Measurements from ENCODE around the gene TBRG1.
"Not testable (repeated sequence)": the region's sequence is repeated elsewhere in the genome, so short reads cannot be mapped to it uniquely, and the experiment has no call there.

The TBRG1 gene

GRCh38 chr11:124622531-124623451, at the start of gene TBRG1:
TSS of gene TBRG1 (plus strand) at chr11:124622864. CDS start at chr11:124623084, 220 bp downstream.
- DNase-seq (ENCODE audit: low spot score) = peak; percentile 94

DNA sequence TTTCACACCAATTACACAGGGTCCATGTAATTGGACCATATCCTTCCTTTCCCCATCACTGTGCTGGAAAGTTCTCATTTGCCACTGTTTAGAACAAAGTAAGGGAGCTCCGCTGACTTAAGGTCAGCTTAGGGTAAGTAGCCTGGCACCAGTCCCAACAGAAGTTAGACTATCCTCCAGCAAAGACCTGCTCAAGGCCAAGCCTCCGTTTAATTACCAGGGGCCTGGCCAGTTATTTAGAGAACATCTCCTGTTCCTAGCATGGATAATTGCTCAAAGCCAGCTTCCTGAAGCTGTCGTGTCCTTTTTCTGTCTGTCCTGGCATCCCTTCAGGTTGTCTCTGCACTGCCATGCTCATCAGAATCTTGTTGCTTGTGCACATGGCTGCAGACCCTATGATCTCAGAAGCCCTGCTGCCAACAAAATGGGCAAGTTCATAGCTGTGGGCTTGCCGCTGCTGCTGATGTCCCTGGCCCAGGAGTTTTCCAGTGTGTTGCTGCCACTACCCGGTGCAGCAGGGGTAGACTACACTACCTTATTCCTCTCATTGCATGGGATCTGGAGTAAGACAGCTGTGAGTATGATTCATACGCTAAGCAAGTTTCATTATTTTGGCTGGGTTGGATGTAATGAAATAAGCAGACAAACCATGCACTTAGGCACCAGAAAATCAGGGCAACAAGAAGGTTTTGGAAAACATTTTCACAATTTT, 44.8 kb upstream of the TBRG1 start:
- no peak for DNase-seq (ENCODE audit: low spot score)

- no peak for DNase-seq (ENCODE audit: low spot score)
Measured at GRCh38 chr11:124578761-124579160, 43.9 kb upstream of the TBRG1 start.

- no peak for DNase-seq (ENCODE audit: low spot score)
Measured at GRCh38 chr11:124581817-124582216, 40.8 kb upstream of the TBRG1 start.

DNA sequence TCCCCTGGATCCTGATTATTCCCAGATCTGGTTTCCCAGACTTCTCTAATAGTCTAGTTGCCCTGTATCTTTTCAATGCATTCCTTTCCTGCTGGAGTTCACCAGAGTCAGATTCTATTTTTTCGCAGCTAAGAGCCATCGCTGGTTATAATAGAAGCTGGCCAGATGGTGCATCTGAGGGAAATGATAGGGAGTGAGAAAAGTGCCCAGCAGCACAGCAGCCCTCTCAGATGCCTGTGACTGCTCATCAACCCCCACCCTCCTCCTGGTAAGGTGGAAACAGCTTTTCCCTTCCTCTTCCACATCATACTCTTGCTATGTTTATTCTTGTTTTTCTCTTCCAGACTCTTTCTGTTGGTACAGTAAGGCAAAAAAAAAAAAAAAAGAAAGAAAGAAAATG, 40.1 kb upstream of the TBRG1 start:
- DNase-seq (ENCODE audit: low spot score) = no peak

DNA sequence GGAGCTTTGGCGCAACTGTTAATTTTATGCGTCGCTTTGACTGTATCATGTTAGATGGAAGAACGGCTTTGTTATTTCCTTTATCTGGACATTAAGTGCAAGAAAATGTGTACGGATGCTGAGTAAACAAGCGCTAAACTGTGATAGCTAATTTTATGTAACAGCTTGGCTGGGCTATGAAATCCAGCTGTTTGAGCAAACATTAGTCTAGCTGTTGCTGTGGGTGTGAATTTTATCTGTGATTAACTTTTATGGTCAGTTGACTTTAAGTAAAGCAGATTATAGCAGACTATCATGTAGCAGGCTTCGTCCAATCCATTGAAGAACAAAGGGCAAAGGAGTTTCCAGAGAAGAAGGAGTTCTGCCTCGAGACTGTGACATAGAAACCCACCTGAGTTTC, 38.9 kb upstream of the TBRG1 start:
- no peak for DNase-seq (ENCODE audit: low spot score)

- DNase-seq (ENCODE audit: low spot score) = no peak
Measured at GRCh38 chr11:124584681-124585372, 37.8 kb upstream of the TBRG1 start.

DNA sequence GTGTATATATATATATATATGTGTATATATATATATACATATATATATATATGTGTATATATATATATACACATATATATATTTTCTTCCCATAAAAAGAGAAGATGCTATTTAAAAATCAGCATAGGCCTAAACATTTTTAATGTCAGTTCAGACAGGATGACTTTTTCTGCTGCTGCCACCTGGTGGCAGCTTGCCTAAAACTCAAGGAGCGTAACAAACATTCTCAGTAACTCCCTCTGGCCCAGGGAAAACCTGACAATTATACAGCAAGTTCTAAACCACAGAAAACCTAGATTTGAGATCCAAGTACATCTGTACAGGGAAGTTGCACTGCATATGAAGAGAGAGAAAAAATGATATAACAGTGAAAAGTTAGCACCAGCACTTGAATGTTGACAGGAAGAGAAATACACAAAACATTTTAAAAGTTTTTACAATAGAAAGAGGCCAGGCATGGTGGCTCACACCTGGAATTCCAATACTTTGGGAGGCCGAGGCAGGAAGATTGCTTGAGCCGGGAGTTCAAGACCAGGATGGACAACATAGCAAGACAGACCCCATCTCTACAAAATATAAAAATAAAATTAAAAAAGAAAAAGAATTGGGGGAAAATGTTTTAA, 36.3 kb upstream of the TBRG1 start:
- DNase-seq (ENCODE audit: low spot score) = peak; percentile 48

DNA sequence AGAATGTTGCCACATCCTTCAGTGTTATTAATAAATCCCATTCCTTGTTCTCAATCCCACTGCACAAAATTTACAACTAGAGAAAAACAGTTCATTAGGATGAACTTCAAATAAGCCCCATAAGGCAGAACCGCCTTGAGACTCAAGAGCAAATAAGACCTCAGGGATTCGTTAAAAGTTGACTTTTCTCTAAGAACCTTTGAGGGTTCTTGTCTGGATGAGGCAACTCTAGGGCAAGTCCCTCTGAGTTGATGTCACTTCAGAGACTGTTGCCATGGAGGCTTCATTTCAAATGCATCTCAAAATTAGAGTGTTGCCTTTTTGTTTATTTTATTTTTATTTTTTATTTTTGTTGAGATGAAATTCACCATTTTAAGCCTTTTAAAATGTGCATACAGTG, 31.2 kb upstream of the TBRG1 start:
- DNase-seq (ENCODE audit: low spot score) = no peak

GRCh38 chr11:124592627-124593026, 30.0 kb upstream of the TBRG1 start:
- no peak for DNase-seq (ENCODE audit: low spot score)

- DNase-seq (ENCODE audit: low spot score) = no peak
Measured at GRCh38 chr11:124595302-124595701, 27.4 kb upstream of the TBRG1 start.

DNA sequence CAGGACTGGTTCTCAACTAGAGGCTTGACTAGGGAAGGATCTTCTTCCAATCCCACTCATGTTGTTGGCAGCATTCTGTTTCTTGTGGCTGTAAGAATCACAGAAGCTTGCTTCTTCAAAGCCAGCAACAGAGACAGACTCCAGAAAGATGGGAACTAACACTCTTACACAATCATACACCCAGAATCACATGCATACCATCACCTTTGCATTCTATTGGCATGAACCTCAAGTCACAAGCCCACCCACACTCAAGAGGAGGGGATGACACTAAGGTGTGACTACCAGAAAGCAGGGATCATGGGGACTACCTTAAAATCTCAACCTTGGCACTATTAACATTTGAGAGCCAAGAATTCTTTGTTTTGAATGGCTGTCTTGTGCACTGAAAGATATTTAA, 25.0 kb upstream of the TBRG1 start:
- no peak for DNase-seq (ENCODE audit: low spot score)

DNA sequence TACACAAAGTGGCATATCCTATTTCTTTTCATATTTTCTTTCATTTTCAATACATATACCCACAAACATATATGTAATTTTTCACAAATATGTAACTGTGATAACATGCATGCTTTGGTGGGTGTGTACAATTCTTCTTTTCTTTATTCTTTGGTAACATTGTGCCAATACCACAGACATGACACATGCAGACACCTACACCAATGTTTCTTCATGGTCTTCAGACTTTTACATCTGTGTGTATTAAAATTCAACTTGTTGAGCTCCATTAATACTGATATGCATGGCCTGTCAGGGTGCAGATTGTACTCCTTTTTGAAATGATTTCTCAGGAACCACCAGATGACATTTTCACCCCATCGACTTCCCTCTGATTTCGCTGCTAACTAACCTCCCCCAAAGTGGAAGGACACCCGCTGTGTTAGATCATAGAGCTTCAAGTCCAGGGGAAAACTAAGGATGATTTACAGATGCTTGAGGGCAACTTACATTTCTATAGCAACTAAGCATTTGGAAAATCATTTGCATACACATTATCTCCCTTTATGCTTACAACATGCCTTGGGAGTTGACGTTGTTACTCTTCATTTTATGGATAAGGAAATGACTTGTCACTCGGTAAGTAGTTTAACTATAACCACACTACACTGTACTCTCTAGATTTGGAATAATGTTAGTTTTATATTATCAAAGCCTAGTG, 21.9 kb upstream of the TBRG1 start:
- DNase-seq (ENCODE audit: low spot score) = no peak

- peak; percentile 59 for DNase-seq (ENCODE audit: low spot score)
Measured at GRCh38 chr11:124602193-124602592, 20.5 kb upstream of the TBRG1 start.

DNA sequence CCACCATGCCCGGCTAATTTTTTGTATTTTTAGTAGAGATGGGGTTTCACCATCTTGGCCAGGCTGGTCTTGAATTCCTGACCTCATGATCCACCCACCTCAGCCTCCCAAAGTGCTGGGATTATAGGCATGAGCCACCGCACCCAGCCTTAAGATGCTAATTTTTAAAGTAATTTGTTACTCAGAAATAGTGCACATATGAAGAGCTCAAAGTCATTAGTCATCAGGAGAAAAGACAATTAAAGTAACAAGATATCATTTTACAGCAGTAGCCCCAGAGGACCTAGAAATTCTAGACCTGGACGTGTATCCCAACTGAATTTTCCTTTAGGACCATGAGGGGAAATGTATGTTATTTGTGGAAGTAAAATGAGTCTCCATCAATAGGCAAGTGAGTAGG, 19.9 kb upstream of the TBRG1 start:
- DNase-seq (ENCODE audit: low spot score) = not testable (repeated sequence)

- no peak for DNase-seq (ENCODE audit: low spot score)
Measured at GRCh38 chr11:124605719-124606118, 16.9 kb upstream of the TBRG1 start.

DNA sequence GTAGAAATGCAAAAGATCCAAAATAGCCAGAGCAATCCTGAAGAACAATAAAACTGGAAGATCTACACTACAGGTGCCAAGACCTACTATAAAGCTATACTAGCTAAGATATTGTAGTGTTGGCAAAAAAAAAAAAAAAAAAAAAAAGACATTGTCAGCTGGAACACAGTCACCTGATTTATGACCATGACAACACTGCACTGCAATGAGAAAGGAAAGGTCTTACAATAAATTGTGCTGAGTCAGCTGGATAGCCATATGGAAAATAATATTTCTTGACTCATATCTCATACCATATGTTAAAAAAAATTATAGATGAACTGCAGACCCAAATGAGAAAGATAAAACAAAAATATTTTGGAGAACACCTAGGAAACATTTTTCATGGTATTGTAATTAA, 14.5 kb upstream of the TBRG1 start:
- no peak for DNase-seq (ENCODE audit: low spot score)

DNA sequence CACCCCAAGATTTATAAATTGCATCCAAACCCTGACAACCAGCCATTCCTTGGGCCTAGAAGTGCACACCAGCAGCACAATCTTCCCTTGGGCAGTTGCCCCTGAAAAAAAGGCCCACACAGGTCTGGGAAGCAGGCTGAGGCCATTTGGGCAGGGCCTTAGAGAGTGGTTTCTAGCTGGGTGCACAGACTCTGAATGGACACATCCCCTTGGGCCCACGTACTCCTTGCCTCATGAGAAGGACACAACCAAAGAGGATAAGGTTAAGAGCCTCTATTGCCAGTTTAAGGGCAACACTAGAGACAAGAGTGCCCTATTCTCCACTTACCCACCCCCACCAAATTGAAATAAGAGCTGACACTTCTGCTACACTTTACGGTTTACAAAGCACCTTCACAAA, 12.4 kb upstream of the TBRG1 start:
- no peak for DNase-seq (ENCODE audit: low spot score)

DNA sequence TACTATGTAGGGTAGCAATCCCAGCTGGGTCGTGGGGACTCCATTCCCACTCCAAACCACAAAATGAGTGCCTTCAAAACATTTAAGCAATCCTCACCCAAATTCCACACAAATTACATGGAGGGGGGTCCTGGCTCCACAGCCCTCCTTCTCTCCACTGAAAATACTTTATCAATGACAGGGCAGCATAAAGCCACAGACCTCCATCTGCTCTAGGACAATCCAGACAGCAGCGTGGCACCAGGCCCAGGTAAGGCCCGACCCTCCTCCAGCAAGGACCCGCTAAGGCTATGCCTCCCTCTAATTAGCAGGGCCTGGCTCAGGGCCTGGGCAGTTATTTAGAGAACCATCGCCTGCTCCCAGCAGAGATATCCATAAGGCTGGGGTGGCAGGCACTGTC, 11.6 kb upstream of the TBRG1 start, which contains the start of gene PANX3:
TSS of gene PANX3 (plus strand) at position 365 of the 400 bp plus-strand sequence. CDS start 129 bp downstream, outside the sequence.
- no peak for DNase-seq (ENCODE audit: low spot score)

- DNase-seq (ENCODE audit: low spot score) = no peak
Measured at GRCh38 chr11:124612045-124612444, 10.6 kb upstream of the TBRG1 start.

GRCh38 chr11:124612567-124613246, 10.0 kb upstream of the TBRG1 start:
- DNase-seq (ENCODE audit: low spot score) = no peak
